Thyroid gland (tissue), 4 donors: Measurements from ENCODE around the gene SERBP1. TPM values are rescaled to one million over a fixed set of nuclear protein-coding genes. Genes with fewer than 3 reads are reported as not detected.
"Not testable (repeated sequence)": the region's sequence is repeated elsewhere in the genome, so short reads cannot be mapped to it uniquely, and the experiment has no call there.

Source experiments
- DNase-seq, 2 donors: peaks; one replicate each; pipeline ENCODE4 v3.0.0-alpha.2; 2019
- H3K27ac ChIP-seq, 3 donors: fragments of 200-600 bp; sonication (generic); 1 replicate in 2 of 3; 2 replicates in 1 of 3; pipeline ENCODE4 v1.5.1; 2016 to 2019; ENCODE audit warnings: mild to moderate bottlenecking in 1 of 3, moderate library complexity in 1 of 3
- H3K27me3 ChIP-seq: fragments of 200-600 bp; sonication (generic); one replicate; pipeline ENCODE4 v1.5.1; 2019
- H3K36me3 ChIP-seq, 2 donors: fragments of 200-600 bp; sonication (generic); one replicate each; pipeline ENCODE4 v1.5.1; 2016 to 2019
- H3K4me1 ChIP-seq, 2 donors: fragments of 200-600 bp; sonication (generic); one replicate each; pipeline ENCODE4 v1.5.1; 2017 to 2019
- H3K4me3 ChIP-seq, 3 donors: fragments of 200-600 bp; sonication (generic); replicated peaks in 1 of 3; 1 replicate in 2 of 3; 2 replicates in 1 of 3; pipeline ENCODE4 v1.5.1; 2016; ENCODE audit warnings: mild to moderate bottlenecking in 1 of 3
- H3K9me3 ChIP-seq: fragments of 200-600 bp; sonication (generic); one replicate; pipeline ENCODE4 v1.5.1; 2017
- POLR2A ChIP-seq, 2 donors: fragments of 450-650 bp; IDR thresholded peaks; one replicate each; pipeline ENCODE4 v1.6.1; 2017; ENCODE audit warnings: antibody characterized with exemption in 2 of 2, mild to moderate bottlenecking in 2 of 2, moderate library complexity in 1 of 2
- WGBS, 2 donors: methylation state at CpG; one replicate each; pipeline ENCODE4 v1.1.5; 2017; 5-methylcytosine and 5-hydroxymethylcytosine counted together
- intact Hi-C: fragments of 100-400 bp; cut with DNase I; formaldehyde crosslinking; loops from one replicate; pipeline ENCODE4 v1.15.1; 2023
- total RNA-seq, 4 donors: library from RNA; depleted of rRNA; stranded (reverse); fragments of >200 nt; gene quantifications; one replicate each; pipeline ENCODE4 v1.2.3, GENCODE V29; 2016
- TF ChIP-seq, protein P1 (sequence below), 6 experiments: fragments of 200-600 bp in 3 of 6; fragments of 450-650 bp in 3 of 6; sonication (generic) in 3 of 6; IDR thresholded peaks; one replicate each; pipeline ENCODE4 v1.5.1; 2016 to 2019; ENCODE audit warnings: antibody characterized with exemption in 6 of 6, mild to moderate bottlenecking in 2 of 6, inconsistent platforms in 1 of 6, moderate library complexity in 1 of 6

The SERBP1 gene
- total RNA-seq, 4 donors from 2014 or later, result 185 to 218 (median 204) TPM

DNA sequence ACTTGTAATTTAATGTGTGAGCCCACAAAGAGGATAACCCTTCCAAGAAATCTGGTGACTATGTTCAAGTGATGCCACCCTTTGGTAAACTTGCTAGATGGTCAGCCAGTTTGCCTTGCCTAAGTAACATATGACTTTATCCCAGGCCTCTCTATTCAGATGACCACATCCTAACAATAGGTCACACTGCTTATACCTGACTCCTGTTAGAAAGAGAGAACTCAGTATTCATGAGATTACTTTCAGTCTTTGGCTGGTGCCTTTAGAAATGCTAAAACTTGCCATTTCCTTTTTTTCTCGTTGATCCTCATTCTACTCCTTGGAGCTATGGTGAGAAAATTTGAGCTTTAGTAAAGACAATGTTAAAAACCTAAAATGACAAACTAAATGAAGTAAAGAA is 28.5 kb upstream of the SERBP1 start:
- Histone ChIP-seq H3K4me3 (no peak overlapping the region), H3K27me3 (no peaks in the 10 kb centered on the region), H3K9me3 (no peaks in the 10 kb centered on the region), H3K4me1 (no peaks in the 10 kb centered on the region), H3K36me3 (no peaks in the 10 kb centered on the region), H3K27ac (no peak overlapping the region)
- DNase-seq, result no peak
- intact Hi-C loops, result no loop called here
- 60 to 78% methylated on average over 1 of the region's 1 CpG for WGBS, 2 donors
- TF ChIP-seq, protein P1, sequence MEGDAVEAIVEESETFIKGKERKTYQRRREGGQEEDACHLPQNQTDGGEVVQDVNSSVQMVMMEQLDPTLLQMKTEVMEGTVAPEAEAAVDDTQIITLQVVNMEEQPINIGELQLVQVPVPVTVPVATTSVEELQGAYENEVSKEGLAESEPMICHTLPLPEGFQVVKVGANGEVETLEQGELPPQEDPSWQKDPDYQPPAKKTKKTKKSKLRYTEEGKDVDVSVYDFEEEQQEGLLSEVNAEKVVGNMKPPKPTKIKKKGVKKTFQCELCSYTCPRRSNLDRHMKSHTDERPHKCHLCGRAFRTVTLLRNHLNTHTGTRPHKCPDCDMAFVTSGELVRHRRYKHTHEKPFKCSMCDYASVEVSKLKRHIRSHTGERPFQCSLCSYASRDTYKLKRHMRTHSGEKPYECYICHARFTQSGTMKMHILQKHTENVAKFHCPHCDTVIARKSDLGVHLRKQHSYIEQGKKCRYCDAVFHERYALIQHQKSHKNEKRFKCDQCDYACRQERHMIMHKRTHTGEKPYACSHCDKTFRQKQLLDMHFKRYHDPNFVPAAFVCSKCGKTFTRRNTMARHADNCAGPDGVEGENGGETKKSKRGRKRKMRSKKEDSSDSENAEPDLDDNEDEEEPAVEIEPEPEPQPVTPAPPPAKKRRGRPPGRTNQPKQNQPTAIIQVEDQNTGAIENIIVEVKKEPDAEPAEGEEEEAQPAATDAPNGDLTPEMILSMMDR (IDR thresholded peaks at IDR 0.05), result no peak
- TF ChIP-seq POLR2A (IDR thresholded peaks at IDR 0.05), result no peak

DNA sequence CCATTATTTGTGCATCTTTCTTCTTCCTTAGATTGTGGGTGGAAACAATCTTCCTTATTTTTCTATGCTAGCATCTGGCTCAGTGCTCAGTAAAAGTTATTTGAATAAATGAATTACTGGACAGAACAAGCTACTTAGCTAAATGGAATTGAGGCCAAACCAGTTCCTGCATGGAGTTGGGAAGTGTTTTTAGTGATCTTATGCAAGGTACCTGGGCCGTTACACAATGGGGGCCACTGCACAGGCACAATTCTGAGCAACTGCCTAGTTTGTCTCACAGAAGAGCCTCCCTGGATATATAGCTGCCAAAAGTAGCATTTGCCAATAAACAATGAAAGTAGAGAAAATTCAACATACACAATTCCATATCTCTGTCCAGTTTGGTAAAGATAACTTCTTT is 27.0 kb upstream of the SERBP1 start:
- Histone ChIP-seq H3K9me3 (no peaks in the 10 kb centered on the region), H3K36me3 (no peaks in the 10 kb centered on the region), H3K4me3 (no peak overlapping the region), H3K27me3 (no peaks in the 10 kb centered on the region), H3K27ac (no peak overlapping the region), H3K4me1 (no peaks in the 10 kb centered on the region)
- WGBS, 2 donors, result 35 to 57% methylated on average over 1 of the region's 1 CpG
- no peak for DNase-seq
- intact Hi-C loops, result no loop called here
- TF ChIP-seq, protein P1 (IDR thresholded peaks at IDR 0.05), result no peak
- TF ChIP-seq POLR2A (IDR thresholded peaks at IDR 0.05), result no peak

DNA sequence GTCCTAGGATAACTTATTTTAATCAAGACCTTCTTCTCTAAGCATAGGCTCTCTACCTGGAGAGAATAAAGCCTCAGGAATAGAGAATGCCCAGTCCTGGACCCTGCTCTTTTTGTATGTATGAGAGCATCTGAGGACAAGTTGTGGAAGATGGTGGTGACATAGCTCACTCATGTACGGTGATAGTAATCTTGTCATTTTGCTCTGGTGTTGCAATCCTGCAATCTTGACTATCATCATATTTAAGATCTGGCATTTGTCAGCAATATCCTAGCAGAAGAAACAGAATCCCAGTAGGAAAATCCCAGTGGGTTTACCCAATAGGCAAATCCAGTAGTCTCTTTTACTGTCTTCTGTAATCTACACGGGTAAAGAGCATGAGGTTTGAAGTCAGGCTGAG is 21.6 kb upstream of the SERBP1 start:
- H3K9me3 ChIP-seq, result no peaks in the 10 kb centered on the region
- TF ChIP-seq, protein P1 (IDR thresholded peaks at IDR 0.05), result no peak
- no peak for TF ChIP-seq POLR2A (IDR thresholded peaks at IDR 0.05)
- H3K27ac ChIP-seq, result no peak overlapping the region
- no peak for DNase-seq
- H3K27me3 ChIP-seq, result no peaks in the 10 kb centered on the region
- H3K4me3 ChIP-seq, result no peak overlapping the region
- 83 to 88% methylated on average over 2 of the region's 2 CpGs for WGBS, 2 donors
- H3K36me3 ChIP-seq, result no peaks in the 10 kb centered on the region
- H3K4me1 ChIP-seq, result no peaks in the 10 kb centered on the region
- intact Hi-C loops, result no loop called here

DNA sequence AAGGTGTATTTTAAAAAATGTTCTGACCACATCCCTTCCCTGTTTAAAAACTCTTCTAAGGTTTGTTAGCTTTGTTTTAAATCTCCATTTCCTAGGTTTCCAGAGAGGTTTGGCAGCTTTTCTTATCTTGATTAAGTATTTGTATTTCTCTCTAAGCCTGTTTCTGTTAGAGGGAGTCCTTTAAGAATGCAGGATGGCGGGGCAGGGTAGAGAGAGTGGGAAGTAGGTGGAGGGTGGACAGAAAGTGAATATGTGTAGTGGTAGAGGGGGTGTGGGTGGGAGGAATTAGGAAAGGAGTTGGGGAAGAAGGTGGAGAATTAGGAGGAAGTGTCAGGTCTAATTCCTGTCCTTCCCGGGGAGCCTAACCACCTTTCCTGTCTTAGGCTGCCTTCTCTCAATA is 21.2 kb upstream of the SERBP1 start:
- 59 to 66% methylated on average over 2 of the region's 2 CpGs for WGBS, 2 donors
- H3K4me1 ChIP-seq, result no peaks in the 10 kb centered on the region
- H3K4me3 ChIP-seq, result no peak overlapping the region
- no peaks in the 10 kb centered on the region for H3K9me3 ChIP-seq
- no peak overlapping the region for H3K27ac ChIP-seq
- TF ChIP-seq, protein P1 (IDR thresholded peaks at IDR 0.05), result no peak
- TF ChIP-seq POLR2A (IDR thresholded peaks at IDR 0.05), result no peak
- intact Hi-C loops, result no loop called here
- no peaks in the 10 kb centered on the region for H3K36me3 ChIP-seq
- DNase-seq, result no peak
- no peaks in the 10 kb centered on the region for H3K27me3 ChIP-seq

DNA sequence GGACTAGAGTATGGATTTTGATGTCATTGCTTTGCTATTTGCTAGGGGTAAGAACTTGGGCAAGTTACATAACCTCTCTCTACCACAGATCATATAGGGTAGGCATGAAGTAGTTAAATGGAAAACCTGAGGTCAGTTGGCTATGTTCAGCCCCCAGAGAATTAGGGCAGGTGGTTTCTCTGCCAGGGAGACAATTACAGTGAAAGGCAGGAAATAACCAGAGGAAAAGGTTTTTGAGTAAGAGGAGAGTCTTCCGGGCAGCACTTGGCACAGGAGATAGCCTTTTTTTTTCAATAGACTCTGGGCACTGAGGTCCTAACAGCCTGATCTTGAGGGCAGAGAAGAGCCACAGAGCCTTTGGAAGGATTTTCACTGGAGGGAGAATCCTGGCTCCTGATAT is 16.7 kb upstream of the SERBP1 start:
- no peaks in the 10 kb centered on the region for H3K27me3 ChIP-seq
- no peak for DNase-seq
- H3K4me1 ChIP-seq, result no peaks in the 10 kb centered on the region
- H3K4me3 ChIP-seq, result no peak overlapping the region
- WGBS, 2 donors, result 23 to 48% methylated on average over 1 of the region's 1 CpG
- no peaks in the 10 kb centered on the region for H3K36me3 ChIP-seq
- intact Hi-C loops, result no loop called here
- no peak overlapping the region for H3K27ac ChIP-seq
- TF ChIP-seq, protein P1 (IDR thresholded peaks at IDR 0.05), result no peak
- H3K9me3 ChIP-seq, result no peaks in the 10 kb centered on the region

DNA sequence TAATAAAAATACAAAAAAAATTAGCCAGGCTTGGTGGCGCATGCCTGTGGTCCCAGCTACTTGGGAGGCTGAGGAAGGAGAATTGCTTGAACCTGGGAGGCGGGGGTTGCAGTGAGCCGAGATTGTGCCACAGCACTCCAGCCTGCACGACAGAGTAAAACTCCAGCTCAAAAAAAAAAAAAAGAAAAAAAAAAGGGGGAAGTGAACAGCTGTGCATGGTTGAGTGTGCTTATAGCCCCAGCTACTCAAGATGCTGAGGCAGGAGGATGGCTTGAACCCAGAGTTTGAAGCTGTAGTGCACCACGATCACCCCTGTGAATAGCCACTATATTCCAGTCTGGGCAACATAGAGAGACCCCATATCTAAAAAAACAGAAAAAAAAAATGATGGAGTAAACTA is 15.8 kb upstream of the SERBP1 start:
- H3K27me3 ChIP-seq, H3K36me3 ChIP-seq, H3K9me3 ChIP-seq, DNase-seq, H3K4me1 ChIP-seq, H3K27ac ChIP-seq, H3K4me3 ChIP-seq, intact Hi-C loops: not testable (repeated sequence)
- WGBS, 2 donors, result 64 to 79% methylated on average over 5 of the region's 5 CpGs
